GM20000 (cell line): ENCODE measurements around the gene SEPTIN3.

ENCODE experiments used
- DNase-seq: peaks from one replicate; pipeline ENCODE4 v3.0.0; 2012; ENCODE audit warnings: low spot score
- CTCF ChIP-seq: IDR thresholded peaks from 2 replicates; pipeline ENCODE4 v1.5.1; 2012; ENCODE audit warnings: mild to moderate bottlenecking, control low read depth; ENCODE audit errors: extremely low read depth, missing control alignments

SEPTIN3 gene

GRCh38 chr22:42007922-42008321 is 38.7 kb downstream of the SEPTIN3 start:
- no peak for DNase-seq
- no peak for TF ChIP-seq CTCF

- no peak for DNase-seq
Observed at GRCh38 chr22:42010778-42011177, 41.5 kb downstream of the SEPTIN3 start.

GRCh38 chr22:42013385-42013784 is 44.1 kb downstream of the SEPTIN3 start:
- no peak for DNase-seq
- TF ChIP-seq CTCF, result no peak

More at GRCh38 chr22:42010778-42011177, 41.5 kb downstream of the SEPTIN3 start:
- TF ChIP-seq CTCF, result no peak

- DNase-seq, result no peak
- no peak for TF ChIP-seq CTCF
Observed at GRCh38 chr22:42016111-42016510, 46.9 kb downstream of the SEPTIN3 start.

GRCh38 chr22:42018224-42018623 is 49.0 kb downstream of the SEPTIN3 start:
- TF ChIP-seq CTCF, result no peak
- no peak for DNase-seq
